ENCODE results near the gene CCDC51.
A peak's percentile ranks its signal among the peaks of the same experiment; 100 is the strongest.

CCDC51 gene

GRCh38 chr3:48405971-48406370, 33.9 kb downstream of the CCDC51 start:
- DNase-seq (ENCODE audit: low spot score) = no peak

GRCh38 chr3:48405343-48405881, 34.5 kb downstream of the CCDC51 start:
- DNase-seq (ENCODE audit: low spot score) = no peak

GRCh38 chr3:48404440-48405342, 35.2 kb downstream of the CCDC51 start:
- no peak for DNase-seq (ENCODE audit: low spot score)

GRCh38 chr3:48403533-48404439, 36.1 kb downstream of the CCDC51 start:
- DNase-seq (ENCODE audit: low spot score) = no peak

- DNase-seq (ENCODE audit: low spot score) = no peak
Measured at GRCh38 chr3:48402907-48403306, 37.0 kb downstream of the CCDC51 start.

GRCh38 chr3:48402281-48402732, 37.6 kb downstream of the CCDC51 start:
- DNase-seq (ENCODE audit: low spot score) = no peak

- DNase-seq (ENCODE audit: low spot score) = peak; percentile 12
Measured at GRCh38 chr3:48401434-48401901, 38.5 kb downstream of the CCDC51 start.

GRCh38 chr3:48400824-48401433, 39.0 kb downstream of the CCDC51 start:
- peak; percentile 92 for DNase-seq (ENCODE audit: low spot score)

- peak; percentile 30 for DNase-seq (ENCODE audit: low spot score)
Measured at GRCh38 chr3:48399387-48400172, 40.3 kb downstream of the CCDC51 start.

GRCh38 chr3:48398701-48399386, 41.1 kb downstream of the CCDC51 start:
- DNase-seq (ENCODE audit: low spot score) = no peak

GRCh38 chr3:48397767-48398681, 41.9 kb downstream of the CCDC51 start:
- no peak for DNase-seq (ENCODE audit: low spot score)

GRCh38 chr3:48395714-48396113, 44.2 kb downstream of the CCDC51 start:
- DNase-seq (ENCODE audit: low spot score) = no peak

- no peak for DNase-seq (ENCODE audit: low spot score)
Measured at GRCh38 chr3:48394391-48394790, 45.5 kb downstream of the CCDC51 start.

- no peak for DNase-seq (ENCODE audit: low spot score)
Measured at GRCh38 chr3:48388966-48389365, 51.0 kb downstream of the CCDC51 start.

GRCh38 chr3:48387634-48388033, 52.3 kb downstream of the CCDC51 start:
- DNase-seq (ENCODE audit: low spot score) = no peak

All from HuH-7 (cell line).